HG02840 (cell line): ENCODE measurements around the gene CHST10.
"Not testable (repeated sequence)": the region's sequence is repeated elsewhere in the genome, so short reads cannot be mapped to it uniquely, and the experiment has no call there.

Source experiments
- ATAC-seq: cut with Tn5 transposase; IDR thresholded peaks from one replicate; pipeline ENCODE4 v1.9.1; 2021; ENCODE audit warnings: mild to moderate bottlenecking, moderate library complexity, moderate number of reproducible peaks; ENCODE audit not compliant: unreplicated experiment, low FRiP score

The CHST10 gene

GRCh38 chr2:100395532-100396350 is 21.7 kb downstream of the CHST10 start:
- no peak for ATAC-seq

- no peak for ATAC-seq
These were observed 23.3 kb downstream of the CHST10 start for GRCh38 chr2:100394111-100394641.

GRCh38 chr2:100393362-100393761 is 24.1 kb downstream of the CHST10 start:
- ATAC-seq = no peak

- ATAC-seq = no peak
These were observed 24.8 kb downstream of the CHST10 start for GRCh38 chr2:100392715-100393114.

- no peak for ATAC-seq
These were observed 25.5 kb downstream of the CHST10 start for GRCh38 chr2:100391735-100392515.

- no peak for ATAC-seq
These were observed 27.2 kb downstream of the CHST10 start for GRCh38 chr2:100390001-100390940.

- no peak for ATAC-seq
These were observed 28.8 kb downstream of the CHST10 start for GRCh38 chr2:100388703-100389102.

- ATAC-seq = no peak
These were observed 33.5 kb downstream of the CHST10 start for GRCh38 chr2:100383954-100384353.

- no peak for ATAC-seq
These were observed 34.2 kb downstream of the CHST10 start for GRCh38 chr2:100383306-100383705.

GRCh38 chr2:100381240-100381639 is 36.2 kb downstream of the CHST10 start:
- no peak for ATAC-seq

- no peak for ATAC-seq
These were observed 36.8 kb downstream of the CHST10 start for GRCh38 chr2:100380681-100381080.

GRCh38 chr2:100376836-100377235 is 40.6 kb downstream of the CHST10 start:
- ATAC-seq = no peak

GRCh38 chr2:100367163-100367562 is 50.3 kb downstream of the CHST10 start:
- ATAC-seq = no peak

GRCh38 chr2:100365434-100365833 is 52.0 kb downstream of the CHST10 start:
- ATAC-seq = no peak

- ATAC-seq = not testable (repeated sequence)
These were observed 55.2 kb downstream of the CHST10 start for GRCh38 chr2:100362269-100362668.

GRCh38 chr2:100359576-100359975 is 57.9 kb downstream of the CHST10 start:
- no peak for ATAC-seq

- ATAC-seq = no peak
These were observed 58.9 kb downstream of the CHST10 start for GRCh38 chr2:100358554-100358953.

GRCh38 chr2:100352521-100352920 is 64.9 kb downstream of the CHST10 start:
- no peak for ATAC-seq

- no peak for ATAC-seq
These were observed 66.7 kb downstream of the CHST10 start for GRCh38 chr2:100350661-100351185.

GRCh38 chr2:100345144-100345543 is 72.3 kb downstream of the CHST10 start:
- ATAC-seq = not testable (repeated sequence)
